Measurements from ENCODE around the gene CFAP65. TPM values are rescaled to one million over a fixed set of nuclear protein-coding genes. Genes with fewer than 3 reads are reported as not detected.
A peak's percentile ranks its signal among the peaks of the same experiment; 100 is the strongest.

The CFAP65 gene
- total RNA-seq, 6 experiments from 2014 or later: not detected

DNA sequence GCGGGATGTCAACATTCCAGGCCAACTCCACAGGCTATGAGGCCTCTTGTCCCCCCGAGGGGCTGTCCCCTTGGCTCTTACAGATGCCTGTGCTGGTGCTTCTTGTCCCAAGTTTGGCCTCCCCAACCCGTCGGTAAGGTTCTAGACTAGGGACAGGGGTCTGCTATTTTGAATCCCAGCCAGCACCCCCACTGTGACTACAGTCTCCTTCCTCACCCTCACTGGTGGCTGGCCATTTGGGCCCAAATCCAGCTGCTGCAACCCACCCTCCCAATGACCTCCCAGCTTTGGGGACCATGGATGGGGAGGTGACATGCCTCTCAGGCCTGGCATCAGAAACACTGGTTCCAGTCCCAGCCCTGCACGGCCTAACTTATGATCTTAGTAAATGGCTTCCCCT lies 18.7 kb downstream of the CFAP65 start:
- H3K9me3 ChIP-seq: no peaks in the 10 kb centered on the region
- DNase-seq (no peak), ATAC-seq (no peak)
- no peak overlapping the region for H3K27ac ChIP-seq
- H3K36me3 ChIP-seq: no peaks in the 10 kb centered on the region
- intact Hi-C loops (cut with DNase I): loop anchor here in 1 of 2 donors (10.0 kb wide), 1 partner anchor 272 kb away; no protein-coding TSS in a partner anchor
- TF ChIP-seq POLR2A (IDR thresholded peaks at IDR 0.05): no peak
- TF ChIP-seq CTCF (IDR thresholded peaks at IDR 0.05): no peak
- no peaks in the 10 kb centered on the region for H3K4me1 ChIP-seq
- H3K4me3 ChIP-seq: no peak overlapping the region
- 92% methylated on average over 2 of the region's 5 CpGs for WGBS (ENCODE audit: insufficient coverage, low coverage, low lambda C conversion rate, missing lambda C conversion rate)
- H3K27me3 ChIP-seq: no peaks in the 10 kb centered on the region

- TF ChIP-seq POLR2A (IDR thresholded peaks at IDR 0.05): no peak
- TF ChIP-seq CTCF (IDR thresholded peaks at IDR 0.05): no peak
- H3K9me3 ChIP-seq: no peaks in the 10 kb centered on the region
- ATAC-seq: no peak
- intact Hi-C loops (cut with DNase I): loop anchor here in 1 of 2 donors (10.0 kb wide), 1 partner anchor 273 kb away; no protein-coding TSS in a partner anchor
- no peaks in the 10 kb centered on the region for H3K4me1 ChIP-seq
- WGBS (ENCODE audit: insufficient coverage, low coverage, low lambda C conversion rate, missing lambda C conversion rate): 79% methylated on average over 5 of the region's 12 CpGs
- no peak overlapping the region for H3K4me3 ChIP-seq
- no peak for DNase-seq
- no peak overlapping the region for H3K27ac ChIP-seq
- H3K27me3 ChIP-seq: no peaks in the 10 kb centered on the region
- no peaks in the 10 kb centered on the region for H3K36me3 ChIP-seq
Measured at GRCh38 chr2:219022041-219022440, 19.3 kb downstream of the CFAP65 start.

DNA sequence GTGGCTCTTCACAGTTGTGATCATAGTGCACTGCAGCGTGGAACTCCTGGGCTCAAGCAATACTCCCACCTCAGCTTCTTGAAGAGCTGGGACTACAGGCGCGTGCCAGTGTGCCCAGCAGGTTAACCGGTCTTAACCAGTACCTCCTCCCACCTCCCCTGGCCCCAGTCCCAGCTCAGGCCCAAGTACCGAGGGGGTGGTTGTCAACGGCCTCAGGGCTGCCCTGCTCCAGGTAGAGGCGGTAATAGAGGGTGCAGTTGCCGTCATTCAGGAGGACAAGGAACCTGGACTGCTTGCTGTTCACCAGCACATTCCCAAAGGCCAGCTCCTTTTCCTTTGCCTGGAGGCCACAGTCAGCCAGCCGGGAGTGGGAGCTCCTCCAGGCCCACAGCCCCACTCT lies 19.7 kb downstream of the CFAP65 start:
- Histone ChIP-seq H3K36me3 (no peaks in the 10 kb centered on the region), H3K4me3 (no peak overlapping the region), H3K27ac (no peak overlapping the region), H3K4me1 (no peaks in the 10 kb centered on the region), H3K27me3 (no peaks in the 10 kb centered on the region), H3K9me3 (no peaks in the 10 kb centered on the region)
- WGBS (ENCODE audit: insufficient coverage, low coverage, low lambda C conversion rate, missing lambda C conversion rate): no CpG with 5 or more reads among the region's 9 CpGs
- ATAC-seq (no peak), DNase-seq (no peak)
- TF ChIP-seq POLR2A (IDR thresholded peaks at IDR 0.05): no peak
- TF ChIP-seq CTCF (IDR thresholded peaks at IDR 0.05): no peak
- intact Hi-C loops (cut with DNase I): loop anchor here in 1 of 2 donors (10.0 kb wide), 1 partner anchor 273 kb away; no protein-coding TSS in a partner anchor

- no peaks in the 10 kb centered on the region for H3K27me3 ChIP-seq
- DNase-seq (no peak), ATAC-seq (peak in 1 of 4 donors; percentile 23)
- intact Hi-C loops (cut with DNase I): loop anchor here in 1 of 2 donors (10.0 kb wide), 1 partner anchor 274 kb away; no protein-coding TSS in a partner anchor
- no peaks in the 10 kb centered on the region for H3K4me1 ChIP-seq
- TF ChIP-seq CTCF (IDR thresholded peaks at IDR 0.05) (no peak), POLR2A (IDR thresholded peaks at IDR 0.05) (no peak)
- H3K4me3 ChIP-seq: no peak overlapping the region
- WGBS (ENCODE audit: insufficient coverage, low coverage, low lambda C conversion rate, missing lambda C conversion rate): 64% methylated on average over 3 of the region's 11 CpGs
- H3K9me3 ChIP-seq: no peaks in the 10 kb centered on the region
- no peak overlapping the region for H3K27ac ChIP-seq
- no peaks in the 10 kb centered on the region for H3K36me3 ChIP-seq
Measured at GRCh38 chr2:219020604-219021365, 20.5 kb downstream of the CFAP65 start.

Data from right lobe of liver (tissue), 6 donors.